GM12892 (cell line): Measurements from ENCODE around the gene C3.

Experiments
- POLR2AphosphoS5 ChIP-seq: IDR thresholded peaks from 2 replicates; pipeline ENCODE4 v1.6.1; 2011; ENCODE audit warnings: low read depth, low read length, control low read depth
- TAF1 ChIP-seq: IDR thresholded peaks from 2 replicates; pipeline ENCODE4 v1.6.1; 2011; ENCODE audit warnings: low read depth, mild to moderate bottlenecking, control low read depth, low read length, borderline replicate concordance

GRCh38 chr19:6712692-6713670, 7.5 kb downstream of the C3 start:
- TF ChIP-seq TAF1 (no peak), POLR2AphosphoS5 (no peak)
